ENCODE measurements around the gene TMEM165.

GRCh38 chr4:55406545-55406944 is 10.8 kb downstream of the TMEM165 start:
- TF ChIP-seq CTCF (IDR thresholded peaks at IDR 0.05; ENCODE audit: insufficient read depth, low read length, poor library complexity, severe bottlenecking) (no peak), EZH2phosphoT487 (conservative IDR thresholded peaks at IDR 0.05; ENCODE audit: low read length) (no peak)
